Thoracic aorta (tissue), 2 donors: ENCODE data around the gene ZNF786. TPM values are rescaled to one million over a fixed set of nuclear protein-coding genes. Genes with fewer than 3 reads are reported as not detected.

Source experiments
- ATAC-seq: fragments of 150-250 bp; one replicate; pipeline ENCODE4 v1.8.0; 2017; ENCODE audit warnings: low read depth; ENCODE audit not compliant: insufficient number of reproducible peaks, low FRiP score
- DNase-seq: peaks from one replicate; pipeline ENCODE4 v3.0.0-alpha.2; 2020; ENCODE audit warnings: low spot score
- H3K27ac ChIP-seq, 2 donors: fragments of 200-600 bp; sonication (generic); 1 replicate in 1 of 2; 2 replicates in 1 of 2; pipeline ENCODE4 v1.5.1; 2016; ENCODE audit warnings: mild to moderate bottlenecking in 2 of 2, moderate library complexity in 2 of 2
- H3K27me3 ChIP-seq: fragments of 200-600 bp; sonication (generic); replicated peaks from 2 replicates; pipeline ENCODE4 v1.6.0; 2016; ENCODE audit warnings: mild to moderate bottlenecking; ENCODE audit not compliant: insufficient read depth
- H3K36me3 ChIP-seq: fragments of 200-600 bp; sonication (generic); one replicate; pipeline ENCODE4 v1.5.1; 2016
- H3K4me1 ChIP-seq, 2 donors: fragments of 200-600 bp; sonication (generic); 1 replicate in 1 of 2; 2 replicates in 1 of 2; pipeline versions ENCODE4 v1.5.1 to v1.6.0; 2016; ENCODE audit warnings: low read depth in 2 of 2, mild to moderate bottlenecking in 1 of 2; ENCODE audit not compliant: control insufficient read depth in 1 of 2
- H3K4me3 ChIP-seq: fragments of 200-600 bp; sonication (generic); 2 replicates; pipeline ENCODE4 v1.5.1; 2016; ENCODE audit warnings: mild to moderate bottlenecking
- H3K9me3 ChIP-seq: fragments of 200-600 bp; sonication (generic); 2 replicates; pipeline ENCODE4 v1.5.1; 2016
- total RNA-seq, 2 donors: library from RNA; depleted of rRNA; stranded (reverse); fragments of >200 nt; gene quantifications; one replicate each; pipeline versions ENCODE4 v1.1.0 to v1.2.3, GENCODE V29; 2016
- TF ChIP-seq, protein P1 (sequence below): fragments of 200-600 bp; sonication (generic); IDR thresholded peaks from one replicate; pipeline ENCODE4 v1.5.1; 2019; ENCODE audit warnings: antibody characterized with exemption

ZNF786 gene
- total RNA-seq, 2 donors from 2014 or later = 9.2 to 11.4 TPM

DNA sequence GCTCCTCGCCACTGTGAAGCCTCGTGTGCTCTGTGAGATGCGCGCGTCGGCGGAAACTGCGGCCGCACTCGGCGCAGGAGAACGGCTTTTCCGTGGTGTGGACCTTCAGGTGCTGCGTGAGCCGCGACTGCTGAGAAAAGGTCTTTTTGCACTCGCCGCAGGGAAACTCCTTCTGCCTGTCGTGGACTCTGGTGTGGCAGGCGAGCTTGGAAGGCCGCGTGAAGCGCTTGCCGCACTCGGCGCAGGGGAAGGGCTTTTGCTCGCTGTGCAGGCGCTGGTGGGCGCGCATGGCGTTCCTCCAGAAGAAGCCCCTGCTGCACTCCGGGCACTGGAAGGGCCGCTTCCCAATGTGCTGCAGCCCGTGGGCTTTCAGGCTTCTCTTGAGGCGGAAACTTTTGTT, 13.7 kb upstream of the ZNF786 start:
- TF ChIP-seq, protein P1, sequence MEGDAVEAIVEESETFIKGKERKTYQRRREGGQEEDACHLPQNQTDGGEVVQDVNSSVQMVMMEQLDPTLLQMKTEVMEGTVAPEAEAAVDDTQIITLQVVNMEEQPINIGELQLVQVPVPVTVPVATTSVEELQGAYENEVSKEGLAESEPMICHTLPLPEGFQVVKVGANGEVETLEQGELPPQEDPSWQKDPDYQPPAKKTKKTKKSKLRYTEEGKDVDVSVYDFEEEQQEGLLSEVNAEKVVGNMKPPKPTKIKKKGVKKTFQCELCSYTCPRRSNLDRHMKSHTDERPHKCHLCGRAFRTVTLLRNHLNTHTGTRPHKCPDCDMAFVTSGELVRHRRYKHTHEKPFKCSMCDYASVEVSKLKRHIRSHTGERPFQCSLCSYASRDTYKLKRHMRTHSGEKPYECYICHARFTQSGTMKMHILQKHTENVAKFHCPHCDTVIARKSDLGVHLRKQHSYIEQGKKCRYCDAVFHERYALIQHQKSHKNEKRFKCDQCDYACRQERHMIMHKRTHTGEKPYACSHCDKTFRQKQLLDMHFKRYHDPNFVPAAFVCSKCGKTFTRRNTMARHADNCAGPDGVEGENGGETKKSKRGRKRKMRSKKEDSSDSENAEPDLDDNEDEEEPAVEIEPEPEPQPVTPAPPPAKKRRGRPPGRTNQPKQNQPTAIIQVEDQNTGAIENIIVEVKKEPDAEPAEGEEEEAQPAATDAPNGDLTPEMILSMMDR = no peak
- DNase-seq (no peak), ATAC-seq (no peak)
- no peaks in the 10 kb centered on the region for H3K9me3 ChIP-seq
- H3K27ac ChIP-seq = no peak overlapping the region
- no peak overlapping the region for H3K4me3 ChIP-seq
- H3K4me1 ChIP-seq = no peaks in the 10 kb centered on the region
- H3K27me3 ChIP-seq = no peaks in the 10 kb centered on the region
- peaks cover 9% of the 10 kb centered on the region for H3K36me3 ChIP-seq

DNA sequence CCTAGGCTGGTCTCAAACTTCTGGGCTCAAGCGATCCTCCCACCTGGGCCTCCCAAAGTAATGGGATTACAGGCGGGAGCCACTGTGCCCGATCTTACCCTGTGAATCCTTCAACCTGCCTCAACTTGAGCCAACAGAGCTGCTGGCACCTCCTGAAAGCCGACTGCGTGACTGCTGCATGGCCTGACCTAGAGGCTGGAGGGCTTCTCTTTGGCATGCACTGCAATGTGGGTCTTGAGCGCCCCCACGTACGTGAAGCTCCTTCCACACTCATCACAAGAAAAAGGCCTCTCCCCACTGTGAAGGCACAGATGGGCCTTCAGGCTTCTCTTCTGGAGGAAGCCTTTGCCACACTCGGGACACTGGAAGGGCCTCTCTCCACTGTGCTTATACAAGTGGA, 12.9 kb upstream of the ZNF786 start:
- DNase-seq (no peak), ATAC-seq (no peak)
- Histone ChIP-seq H3K27me3 (no peaks in the 10 kb centered on the region), H3K4me1 (no peaks in the 10 kb centered on the region), H3K27ac (no peak overlapping the region), H3K36me3 (peaks cover 9% of the 10 kb centered on the region), H3K9me3 (no peaks in the 10 kb centered on the region), H3K4me3 (no peak overlapping the region)
- TF ChIP-seq, protein P1 = no peak

DNA sequence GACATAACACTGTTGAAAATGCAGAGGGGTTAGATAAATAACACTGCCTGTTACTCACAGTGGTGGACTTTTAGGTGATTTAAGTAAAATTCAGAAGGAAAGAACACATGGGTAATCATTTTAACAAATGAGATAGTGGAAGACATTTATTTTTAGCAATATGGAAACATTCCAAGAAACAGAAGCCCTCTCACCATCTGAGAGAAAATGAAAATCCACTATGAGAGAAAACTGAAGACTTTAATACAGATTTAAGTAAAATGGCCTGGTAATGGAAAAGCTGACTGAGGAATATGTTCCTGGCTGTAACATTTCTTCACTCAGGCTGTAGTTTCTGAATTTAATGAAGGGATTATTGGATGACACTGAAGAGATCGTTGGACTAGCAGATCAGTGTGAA, 12.1 kb upstream of the ZNF786 start:
- TF ChIP-seq, protein P1 = no peak
- peaks cover 9% of the 10 kb centered on the region for H3K36me3 ChIP-seq

DNA sequence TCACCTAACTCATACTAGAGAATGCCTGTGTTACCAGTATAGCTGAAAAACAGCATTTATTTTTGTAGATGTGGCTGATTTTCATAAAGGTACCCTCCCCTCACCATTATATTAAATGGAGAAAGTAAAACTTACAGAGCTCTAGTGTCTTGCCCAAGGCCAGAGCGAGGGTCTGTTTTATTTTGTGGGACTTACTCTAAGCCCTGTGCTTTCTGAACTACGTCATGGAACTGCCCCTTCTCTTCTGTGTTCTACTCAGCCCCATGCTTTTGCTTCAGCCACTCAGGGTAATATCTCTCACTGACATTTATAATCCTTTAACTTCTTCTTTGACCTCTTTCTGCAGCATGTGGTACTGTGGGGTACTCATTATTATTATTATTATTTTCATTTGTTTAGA, 10.3 kb upstream of the ZNF786 start:
- no peak overlapping the region for H3K27ac ChIP-seq
- H3K9me3 ChIP-seq = no peaks in the 10 kb centered on the region
- TF ChIP-seq, protein P1 = no peak
- no peak for DNase-seq
- H3K27me3 ChIP-seq = no peaks in the 10 kb centered on the region
- H3K4me3 ChIP-seq = no peak overlapping the region
- no peaks in the 10 kb centered on the region for H3K4me1 ChIP-seq
- peaks cover 9% of the 10 kb centered on the region for H3K36me3 ChIP-seq
- no peak for ATAC-seq

More for the DNA sequence above, 12.1 kb upstream of the ZNF786 start:
- Histone ChIP-seq H3K27ac (no peak overlapping the region), H3K4me1 (no peaks in the 10 kb centered on the region), H3K27me3 (no peaks in the 10 kb centered on the region), H3K4me3 (no peak overlapping the region), H3K9me3 (no peaks in the 10 kb centered on the region)
- DNase-seq (no peak), ATAC-seq (no peak)

DNA sequence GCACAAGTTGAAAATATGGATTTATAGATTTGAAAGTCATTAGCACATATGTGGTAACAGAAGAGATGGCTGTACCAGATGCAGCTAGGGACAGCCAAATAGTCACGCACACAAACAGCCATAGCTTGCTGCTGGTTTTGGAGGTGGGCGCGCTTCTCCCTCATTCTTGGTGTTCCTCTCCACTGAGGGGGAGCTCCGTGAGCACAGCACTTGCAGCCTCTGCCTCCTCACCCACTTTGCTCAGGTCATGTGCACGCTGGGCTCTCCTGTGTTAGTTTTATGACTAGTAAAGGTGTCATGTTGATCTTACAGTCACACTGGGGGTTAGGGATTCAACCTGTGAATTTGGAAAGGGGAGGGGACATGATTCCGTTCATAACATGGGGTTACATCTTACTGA, 8.5 kb upstream of the ZNF786 start:
- TF ChIP-seq, protein P1 = no peak
- DNase-seq (no peak), ATAC-seq (no peak)
- Histone ChIP-seq H3K4me3 (no peak overlapping the region), H3K36me3 (peaks cover 9% of the 10 kb centered on the region), H3K9me3 (no peaks in the 10 kb centered on the region), H3K4me1 (no peaks in the 10 kb centered on the region), H3K27me3 (no peaks in the 10 kb centered on the region), H3K27ac (no peak overlapping the region)
